ENCODE data around the gene TMEM201. TPM values are rescaled to one million over a fixed set of nuclear protein-coding genes. Genes with fewer than 3 reads are reported as not detected.

The TMEM201 gene
- total and polyA plus RNA-seq, 12 donors: 10.7 to 26.0 (median 18.2) TPM

- peak overlapping the region in 1 of 10 donors; percentile 89 for H3K27ac ChIP-seq
- TF ChIP-seq, protein P1, sequence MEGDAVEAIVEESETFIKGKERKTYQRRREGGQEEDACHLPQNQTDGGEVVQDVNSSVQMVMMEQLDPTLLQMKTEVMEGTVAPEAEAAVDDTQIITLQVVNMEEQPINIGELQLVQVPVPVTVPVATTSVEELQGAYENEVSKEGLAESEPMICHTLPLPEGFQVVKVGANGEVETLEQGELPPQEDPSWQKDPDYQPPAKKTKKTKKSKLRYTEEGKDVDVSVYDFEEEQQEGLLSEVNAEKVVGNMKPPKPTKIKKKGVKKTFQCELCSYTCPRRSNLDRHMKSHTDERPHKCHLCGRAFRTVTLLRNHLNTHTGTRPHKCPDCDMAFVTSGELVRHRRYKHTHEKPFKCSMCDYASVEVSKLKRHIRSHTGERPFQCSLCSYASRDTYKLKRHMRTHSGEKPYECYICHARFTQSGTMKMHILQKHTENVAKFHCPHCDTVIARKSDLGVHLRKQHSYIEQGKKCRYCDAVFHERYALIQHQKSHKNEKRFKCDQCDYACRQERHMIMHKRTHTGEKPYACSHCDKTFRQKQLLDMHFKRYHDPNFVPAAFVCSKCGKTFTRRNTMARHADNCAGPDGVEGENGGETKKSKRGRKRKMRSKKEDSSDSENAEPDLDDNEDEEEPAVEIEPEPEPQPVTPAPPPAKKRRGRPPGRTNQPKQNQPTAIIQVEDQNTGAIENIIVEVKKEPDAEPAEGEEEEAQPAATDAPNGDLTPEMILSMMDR (IDR thresholded peaks at IDR 0.05): no peak
- peaks cover 0 to 57% (median 4%) of the 10 kb centered on the region in 9 donors for H3K4me1 ChIP-seq
- ATAC-seq (no peak), DNase-seq (no peak)
- 86% methylated on average over 3 of the region's 3 CpGs for WGBS, 2 donors
- H3K9me3 ChIP-seq: peaks cover 0 to 2% (median 0%) of the 10 kb centered on the region in 11 donors
- H3K4me3 ChIP-seq: no peak overlapping the region
- H3K27me3 ChIP-seq: peaks cover 0 to 4% (median 0%) of the 10 kb centered on the region in 7 donors
- intact Hi-C loops (cut with DNase I): loop anchor here in 2 of 10 donors (5.0 to 10.0 kb wide), 2 partner anchors 231 to 243 kb away; no protein-coding TSS in a partner anchor
- H3K36me3 ChIP-seq: no peaks in the 10 kb centered on the region
Observed at GRCh38 chr1:9631613-9632012, 42.9 kb downstream of the TMEM201 start.

DNA sequence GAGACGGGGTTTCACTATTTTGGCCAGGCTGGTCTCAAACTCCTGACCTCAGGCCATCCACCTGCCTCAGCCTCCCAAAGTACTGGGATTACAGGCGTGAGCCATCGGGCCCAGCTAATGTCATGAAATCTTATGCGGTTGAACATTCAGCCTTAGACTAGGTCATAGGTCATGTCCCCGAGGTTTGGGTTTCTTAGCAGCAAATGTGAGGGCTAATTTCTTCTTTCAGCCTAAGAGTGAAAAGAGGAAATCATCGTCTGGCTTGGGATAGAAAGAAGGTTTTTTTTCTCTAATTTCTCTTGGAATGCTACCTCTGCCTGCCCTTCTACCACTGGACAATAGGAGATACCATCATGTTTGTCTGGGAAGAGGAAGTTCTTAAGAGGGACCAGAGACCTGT lies 44.8 kb downstream of the TMEM201 start:
- intact Hi-C loops (cut with DNase I): loop anchor here in 2 of 10 donors (5.0 to 10.0 kb wide), 2 partner anchors 229 to 241 kb away; no protein-coding TSS in a partner anchor
- Histone ChIP-seq H3K4me3 (no peak overlapping the region), H3K27ac (no peak overlapping the region), H3K27me3 (no peaks in the 10 kb centered on the region), H3K36me3 (no peaks in the 10 kb centered on the region), H3K9me3 (peaks cover 0 to 5% (median 0%) of the 10 kb centered on the region in 11 donors), H3K4me1 (peaks cover 0 to 38% (median 0%) of the 10 kb centered on the region in 9 donors)
- ATAC-seq (no peak), DNase-seq (no peak)
- 73 to 85% methylated on average over 6 of the region's 6 CpGs for WGBS, 2 donors
- TF ChIP-seq, protein P1 (IDR thresholded peaks at IDR 0.05): no peak

- Histone ChIP-seq H3K27ac (no peak overlapping the region), H3K9me3 (peaks cover 0 to 5% (median 0%) of the 10 kb centered on the region in 11 donors), H3K27me3 (no peaks in the 10 kb centered on the region), H3K36me3 (no peaks in the 10 kb centered on the region), H3K4me3 (no peak overlapping the region), H3K4me1 (peaks cover 0 to 34% (median 0%) of the 10 kb centered on the region in 9 donors)
- TF ChIP-seq, protein P1 (IDR thresholded peaks at IDR 0.05): no peak
- WGBS, 2 donors: 74 to 79% methylated on average over 2 of the region's 2 CpGs
- no peak for ATAC-seq
- no peak for DNase-seq
- intact Hi-C loops (cut with DNase I): loop anchor here in 2 of 10 donors (5.0 to 10.0 kb wide), 2 partner anchors 228 to 240 kb away; no protein-coding TSS in a partner anchor
Observed at GRCh38 chr1:9634582-9634981, 45.9 kb downstream of the TMEM201 start.

GRCh38 chr1:9639227-9639626 lies 50.5 kb downstream of the TMEM201 start:
- WGBS, 2 donors: 62 to 66% methylated on average over 6 of the region's 6 CpGs
- no peak for ATAC-seq
- Histone ChIP-seq H3K27me3 (peaks cover 0 to 17% (median 3%) of the 10 kb centered on the region in 7 donors), H3K9me3 (peaks cover 0 to 5% (median 0%) of the 10 kb centered on the region in 11 donors), H3K4me3 (no peak overlapping the region), H3K36me3 (no peaks in the 10 kb centered on the region), H3K4me1 (peaks cover 0 to 19% (median 0%) of the 10 kb centered on the region in 9 donors), H3K27ac (no peak overlapping the region)
- TF ChIP-seq, protein P1 (IDR thresholded peaks at IDR 0.05): no peak
- no peak for DNase-seq
- intact Hi-C loops (cut with DNase I): loop anchor here in 1 of 10 donors (10.0 kb wide), 1 partner anchor 236 kb away; no protein-coding TSS in a partner anchor
